GM18505 (cell line): ENCODE results near the gene BMPER.

Experiments
- ATAC-seq: cut with Tn5 transposase; IDR thresholded peaks from one replicate; pipeline ENCODE4 v1.9.1; 2021; ENCODE audit not compliant: unreplicated experiment
- POLR2A ChIP-seq: IDR thresholded peaks from 4 replicates; pipeline ENCODE4 v1.6.1; 2011; ENCODE audit warnings: borderline replicate concordance; ENCODE audit not compliant: insufficient read depth, insufficient read length; ENCODE audit errors: extremely low read depth

Gene BMPER

DNA sequence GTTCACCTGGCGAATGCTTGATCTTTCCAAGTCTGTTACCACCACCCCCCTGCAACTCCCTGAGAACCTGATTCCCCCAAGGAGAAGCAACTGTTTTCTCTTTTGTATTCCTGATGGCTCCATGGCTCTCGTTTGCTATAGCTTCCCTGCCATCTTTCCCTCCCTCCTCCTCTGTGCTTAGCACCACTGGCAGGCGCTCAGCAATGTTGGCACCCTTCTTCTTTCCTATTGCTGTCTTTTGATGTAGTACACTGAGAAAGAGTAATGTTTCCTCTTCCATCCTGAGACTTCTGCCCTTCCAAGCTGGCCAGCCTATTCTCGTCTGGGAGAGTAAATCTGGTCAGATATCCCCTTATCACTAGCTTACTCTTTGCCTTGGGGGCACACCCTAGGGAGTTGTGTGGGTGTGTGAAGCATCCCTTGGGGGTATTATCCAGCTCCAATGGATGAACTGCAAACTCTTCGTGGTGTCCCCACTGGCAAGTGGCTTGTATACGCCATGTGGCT is 74.0 kb downstream of the BMPER start:
- no peak for TF ChIP-seq POLR2A
- ATAC-seq: no peak

DNA sequence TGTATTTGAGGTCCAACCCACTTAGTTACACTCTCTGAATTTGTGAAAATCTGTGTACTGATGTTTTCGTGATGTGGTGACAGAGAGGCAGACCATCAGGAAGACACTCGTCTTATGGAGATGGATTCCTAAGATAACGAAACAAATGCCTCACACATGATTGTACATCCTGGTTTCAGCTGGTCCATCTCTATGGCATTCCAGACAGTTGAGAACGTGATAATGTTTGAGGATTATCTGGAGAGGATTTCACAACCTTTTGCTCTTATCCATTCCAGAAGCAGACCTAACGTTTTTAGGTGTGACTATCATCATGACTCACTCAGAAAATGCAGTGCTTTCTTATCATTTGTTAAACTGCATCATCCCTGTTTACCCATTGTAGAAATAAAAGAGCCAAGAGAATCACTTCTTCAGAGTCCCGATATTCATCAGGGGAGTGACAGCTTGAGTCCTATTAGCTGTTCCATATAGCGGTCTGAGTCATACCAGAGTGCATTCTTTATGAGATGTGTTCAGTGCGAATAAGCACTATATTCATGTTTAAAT is 74.5 kb downstream of the BMPER start:
- no peak for TF ChIP-seq POLR2A

DNA sequence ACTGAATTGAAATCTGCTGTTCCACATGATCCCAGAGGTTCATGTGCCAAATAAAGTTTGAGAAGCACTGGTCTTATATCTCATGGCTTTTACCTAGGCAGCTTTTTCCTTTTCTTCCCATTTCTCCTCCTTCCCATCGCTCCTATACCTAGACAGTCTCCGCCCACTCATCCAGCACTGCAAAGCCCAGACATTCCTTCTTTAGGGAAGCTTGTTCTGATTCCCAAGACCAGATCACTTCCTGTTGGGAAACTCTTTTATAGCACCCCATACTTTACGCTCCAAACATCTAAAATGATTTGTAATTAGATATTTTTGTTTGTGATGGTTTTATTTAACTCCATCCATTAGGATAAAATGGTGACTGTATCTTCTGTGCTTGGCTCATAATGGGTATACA is 75.9 kb downstream of the BMPER start:
- no peak for TF ChIP-seq POLR2A
- ATAC-seq: no peak

More for the DNA sequence above, 74.5 kb downstream of the BMPER start:
- no peak for ATAC-seq

DNA sequence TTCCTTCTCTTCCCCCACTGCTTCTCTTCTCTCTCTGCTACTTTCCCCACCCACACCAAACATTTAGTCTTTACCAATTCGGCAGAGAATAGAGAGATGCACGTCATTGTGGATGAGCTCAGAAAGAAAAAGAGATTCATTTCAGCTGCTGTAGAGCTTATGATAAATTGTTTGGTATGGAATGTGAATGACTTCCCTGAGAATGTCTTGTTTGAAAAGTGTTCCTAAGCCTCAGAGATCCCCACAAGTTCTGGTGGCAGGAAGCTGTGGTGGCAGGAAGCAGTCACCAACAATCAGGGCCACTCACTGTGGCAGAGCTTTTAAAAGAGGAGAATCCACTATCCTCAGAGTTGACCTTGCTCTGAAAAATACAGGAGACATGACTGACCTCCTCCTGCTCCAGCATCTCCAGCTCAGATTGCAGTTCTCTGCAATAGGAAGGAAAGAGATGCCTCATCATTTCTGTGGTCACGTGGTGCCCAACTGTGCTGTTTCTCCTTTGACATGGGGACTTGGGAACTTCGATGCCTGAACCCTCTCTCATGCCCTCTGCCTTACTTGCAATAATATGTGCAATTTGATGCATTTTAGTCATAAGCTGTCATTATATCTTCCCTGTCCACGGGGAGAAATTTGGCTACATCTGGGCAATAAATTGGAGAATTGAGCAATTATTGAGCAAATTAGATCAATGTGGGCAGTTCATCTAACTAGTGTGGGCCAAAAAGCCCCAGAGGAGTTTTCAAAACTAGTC is 76.5 kb downstream of the BMPER start:
- TF ChIP-seq POLR2A: no peak
- no peak for ATAC-seq

DNA sequence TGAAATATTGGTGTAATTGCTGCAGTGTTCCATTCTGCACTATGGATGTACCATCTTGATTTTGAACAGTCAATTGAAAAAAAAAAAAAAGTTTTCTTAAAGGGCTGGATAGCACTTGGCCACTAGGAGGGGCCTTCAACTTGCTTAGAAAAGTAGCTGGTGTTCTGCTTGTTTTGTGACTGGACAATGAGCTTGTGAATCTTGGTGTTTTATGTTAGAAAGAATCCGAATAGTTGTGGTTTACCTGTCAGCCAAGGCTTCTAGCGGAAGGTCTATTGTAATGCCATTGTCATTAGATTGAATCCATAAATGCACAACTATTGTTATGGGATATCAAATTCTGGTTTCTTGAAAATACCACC is 77.1 kb downstream of the BMPER start:
- no peak for ATAC-seq
- TF ChIP-seq POLR2A: no peak

DNA sequence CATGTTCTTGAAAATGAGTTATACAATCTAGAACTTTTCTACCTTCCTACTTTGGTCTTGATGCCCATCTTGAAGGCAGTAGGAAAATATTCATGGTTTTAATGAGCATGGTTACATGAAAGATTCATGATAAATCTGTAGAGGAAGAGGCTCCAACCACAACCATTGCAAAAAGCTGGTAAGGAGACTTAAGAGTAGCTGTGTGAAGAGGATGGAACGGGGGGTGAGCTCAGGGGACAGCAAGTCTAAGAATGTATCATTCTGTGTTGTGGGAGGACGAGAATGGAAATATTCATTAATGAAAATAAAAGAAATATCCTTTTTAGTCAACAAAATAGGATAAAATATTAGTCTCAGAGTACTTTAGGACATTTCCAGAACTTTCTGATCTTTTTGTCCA is 81.1 kb downstream of the BMPER start:
- no peak for ATAC-seq
- TF ChIP-seq POLR2A: no peak

DNA sequence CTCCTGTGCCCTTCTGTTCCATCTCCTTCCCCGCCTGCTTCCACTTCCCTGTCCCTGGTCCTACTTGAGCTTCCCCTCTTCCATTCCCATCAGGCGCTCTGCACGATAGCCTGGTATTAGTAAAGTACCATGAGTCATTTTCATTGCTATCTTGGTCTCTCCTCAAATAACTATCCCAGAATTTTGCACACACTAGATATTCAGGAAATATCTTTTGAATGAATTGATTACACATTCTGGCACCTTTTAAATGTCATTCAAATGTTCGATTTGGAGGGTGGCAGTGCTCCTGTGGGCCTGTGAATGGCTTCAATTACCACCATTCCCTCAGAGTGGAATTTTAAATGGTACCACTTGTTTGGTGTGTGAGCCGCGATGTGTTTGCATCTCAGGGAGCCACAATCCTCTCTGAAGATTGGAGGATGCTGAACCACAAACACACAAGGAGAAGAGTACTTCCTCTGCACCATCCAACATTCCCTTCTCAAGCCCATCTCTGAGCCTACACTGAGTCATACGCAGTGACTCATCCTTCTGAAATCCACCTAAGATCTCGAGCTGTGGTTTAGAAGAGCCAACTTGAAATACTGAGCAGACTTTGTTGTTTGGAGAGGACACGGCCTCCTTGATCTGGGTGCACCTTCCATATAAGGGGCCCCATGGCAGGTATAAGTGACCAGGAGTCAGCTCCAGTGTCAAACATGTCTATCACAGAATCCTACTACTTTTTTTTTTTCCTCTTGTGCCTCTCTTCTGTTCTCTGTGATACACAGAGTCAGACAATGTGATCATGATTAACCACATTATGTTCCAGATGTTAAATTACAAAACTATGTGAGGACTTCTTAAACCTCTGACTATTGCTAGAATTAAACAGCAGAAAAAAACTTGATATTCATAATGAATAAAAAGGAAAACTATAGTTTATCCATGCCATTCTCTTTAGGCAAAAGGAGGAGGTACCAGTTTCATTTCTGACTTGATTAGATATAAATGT is 81.9 kb downstream of the BMPER start:
- TF ChIP-seq POLR2A: no peak
- ATAC-seq: no peak

DNA sequence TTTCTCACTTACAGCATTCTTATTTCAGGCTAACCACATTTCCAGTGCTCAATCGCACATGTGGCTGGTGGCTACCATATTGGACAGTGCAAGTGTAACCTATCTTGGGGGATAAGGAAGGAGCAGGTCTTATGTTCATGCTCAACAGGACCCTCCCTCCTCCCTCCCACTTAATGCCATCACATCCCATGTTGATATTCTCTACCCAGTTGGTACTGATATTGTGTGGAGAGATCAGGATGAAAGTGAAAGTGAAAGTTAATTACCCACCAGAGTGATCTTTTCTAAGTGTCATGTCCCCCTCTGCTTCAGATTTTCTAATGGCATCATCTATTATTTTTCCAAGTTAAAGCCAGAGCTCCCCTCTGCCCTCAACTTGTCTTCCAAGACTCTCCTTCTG is 91.6 kb downstream of the BMPER start:
- TF ChIP-seq POLR2A: no peak
- ATAC-seq: no peak

DNA sequence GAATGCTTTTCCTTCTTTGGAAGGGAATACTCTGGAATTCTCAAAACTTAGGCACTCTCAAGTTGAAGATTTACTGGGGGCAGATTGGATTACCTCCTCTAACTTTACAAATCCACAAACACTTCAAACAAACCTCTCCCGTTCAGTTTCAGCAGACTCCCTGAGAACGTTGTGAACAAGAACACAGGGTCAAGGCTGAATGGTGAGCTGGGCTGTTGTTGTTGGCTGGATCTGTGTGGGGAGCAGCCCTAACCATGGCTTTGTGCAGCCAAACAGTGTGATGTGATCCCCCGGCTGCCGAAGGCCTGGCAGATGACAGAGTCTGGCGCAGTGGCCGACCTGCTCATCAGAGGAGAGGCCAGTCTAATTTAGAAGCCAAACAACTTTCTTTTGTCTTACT is 93.1 kb downstream of the BMPER start:
- no peak for ATAC-seq
- TF ChIP-seq POLR2A: no peak

DNA sequence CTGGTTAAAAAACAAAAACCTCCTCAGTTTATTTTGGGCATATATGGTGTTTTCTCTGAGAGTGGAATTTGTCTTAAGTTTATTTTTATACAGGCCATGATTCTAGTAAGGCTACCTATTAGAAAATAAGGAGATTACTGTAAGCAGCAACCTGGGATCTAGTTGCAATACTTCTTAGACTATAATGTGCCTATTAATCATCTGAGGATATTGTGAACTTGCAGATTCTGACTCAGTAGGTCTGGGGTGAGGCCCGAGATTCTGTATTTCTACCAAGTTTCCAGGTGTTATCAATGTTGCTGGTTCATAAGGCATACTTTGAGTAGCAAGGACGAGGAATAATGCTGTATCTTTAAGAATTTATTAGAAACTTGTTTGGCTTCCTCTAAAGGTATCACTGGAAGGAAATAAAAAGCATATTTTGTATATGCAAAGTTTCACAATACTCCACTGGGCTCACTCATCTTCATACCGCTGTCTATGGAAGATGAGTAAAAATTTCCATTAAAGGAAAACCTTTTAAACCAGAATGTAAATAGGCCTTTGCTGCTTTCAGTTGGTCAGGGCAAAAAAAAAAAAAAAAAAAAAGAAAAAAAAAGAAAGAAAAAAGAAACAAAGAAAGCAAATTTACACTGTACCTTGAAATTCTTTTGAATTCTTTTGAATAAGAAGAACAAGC is 105.8 kb downstream of the BMPER start:
- ATAC-seq: no peak
- no peak for TF ChIP-seq POLR2A

DNA sequence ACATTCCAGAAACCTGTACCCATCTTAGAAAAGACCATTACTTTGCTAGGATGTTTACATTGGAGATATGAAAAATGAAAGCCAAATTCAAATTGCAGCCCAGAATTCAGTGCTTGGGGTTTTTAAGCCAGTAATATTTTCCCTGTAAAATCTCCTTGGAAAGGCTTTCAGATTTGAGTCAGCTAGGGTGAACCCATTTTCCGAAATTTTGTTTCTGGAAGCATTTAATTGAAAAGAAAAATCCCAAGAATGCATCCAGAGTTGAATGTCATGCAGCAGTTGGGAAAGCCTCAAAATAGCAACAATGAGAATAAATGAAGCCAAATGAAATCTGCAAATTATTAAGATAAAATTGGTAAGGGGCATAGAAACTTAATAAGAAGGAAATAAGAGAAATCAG is 106.4 kb downstream of the BMPER start:
- no peak for ATAC-seq
- TF ChIP-seq POLR2A: no peak

DNA sequence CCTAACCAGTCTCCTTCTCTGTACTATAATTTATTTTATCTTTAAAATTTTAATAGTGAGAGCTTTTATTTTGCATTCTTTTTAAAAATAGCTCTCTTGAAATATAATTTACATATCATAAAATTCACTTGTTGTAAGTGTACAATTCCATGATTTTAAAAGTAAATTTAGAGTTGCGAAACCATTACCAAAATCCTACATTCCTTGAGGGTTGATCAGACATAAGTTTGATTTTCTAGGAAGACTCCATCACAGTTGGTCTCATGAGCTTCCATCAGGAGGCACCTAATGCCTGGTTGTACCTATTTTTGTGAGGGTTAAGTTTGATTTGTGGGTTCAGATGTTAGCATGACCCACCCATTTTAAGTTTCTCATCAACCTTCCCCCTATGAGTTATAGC is 108.1 kb downstream of the BMPER start:
- TF ChIP-seq POLR2A: no peak
- no peak for ATAC-seq

DNA sequence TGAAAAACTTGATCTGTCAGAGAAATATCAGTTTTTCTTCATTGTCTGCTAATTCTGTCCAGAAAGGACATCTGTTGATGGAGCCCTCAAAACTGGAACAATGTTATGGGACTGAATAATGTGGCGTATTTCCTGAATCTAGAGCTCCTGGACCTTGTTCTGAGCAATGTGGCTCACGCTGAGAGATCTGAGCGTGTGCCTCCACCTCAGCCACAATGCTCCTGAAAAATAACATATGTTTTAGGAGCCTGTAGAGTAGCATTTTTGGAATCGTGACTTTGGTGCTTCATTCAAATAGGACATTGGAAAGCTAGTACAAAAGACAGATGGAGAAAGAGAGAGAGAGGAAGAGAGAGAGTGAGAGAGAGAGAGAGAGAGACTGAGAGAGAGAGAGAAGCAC is 110.3 kb downstream of the BMPER start:
- TF ChIP-seq POLR2A: no peak
- no peak for ATAC-seq
